GM12892 (cell line): ENCODE measurements around the gene MYO5A.
"Not testable (repeated sequence)": the region's sequence is repeated elsewhere in the genome, so short reads cannot be mapped to it uniquely, and the experiment has no call there.

Experiments
- POLR2A ChIP-seq: IDR thresholded peaks from 2 replicates; pipeline ENCODE4 v1.6.1; 2011; ENCODE audit warnings: low read depth, low read length, control low read depth
- TAF1 ChIP-seq: IDR thresholded peaks from 2 replicates; pipeline ENCODE4 v1.6.1; 2011; ENCODE audit warnings: low read depth, mild to moderate bottlenecking, control low read depth, low read length, borderline replicate concordance

GRCh38 chr15:52459701-52460100, 69.0 kb downstream of the MYO5A start:
- TF ChIP-seq TAF1, POLR2A: not testable (repeated sequence)
